Erythroblast (primary cell): Measurements from ENCODE around the gene APRT.
"Not testable (repeated sequence)": the region's sequence is repeated elsewhere in the genome, so short reads cannot be mapped to it uniquely, and the experiment has no call there.

ENCODE experiments used
- DNase-seq, 2 experiments: peaks; one replicate each; lab custom pipeline; 2025; lab: John Stamatoyannopoulos, UW
- GATA1 ChIP-seq: IDR thresholded peaks from 2 replicates; pipeline ENCODE4 v1.6.1; 2011; ENCODE audit warnings: low read depth, mild to moderate bottlenecking, control low read depth, low read length, moderate library complexity
- POLR2A ChIP-seq: IDR thresholded peaks from 2 replicates; pipeline ENCODE4 v1.6.1; 2011; ENCODE audit warnings: mild to moderate bottlenecking, low read length

Gene APRT

DNA sequence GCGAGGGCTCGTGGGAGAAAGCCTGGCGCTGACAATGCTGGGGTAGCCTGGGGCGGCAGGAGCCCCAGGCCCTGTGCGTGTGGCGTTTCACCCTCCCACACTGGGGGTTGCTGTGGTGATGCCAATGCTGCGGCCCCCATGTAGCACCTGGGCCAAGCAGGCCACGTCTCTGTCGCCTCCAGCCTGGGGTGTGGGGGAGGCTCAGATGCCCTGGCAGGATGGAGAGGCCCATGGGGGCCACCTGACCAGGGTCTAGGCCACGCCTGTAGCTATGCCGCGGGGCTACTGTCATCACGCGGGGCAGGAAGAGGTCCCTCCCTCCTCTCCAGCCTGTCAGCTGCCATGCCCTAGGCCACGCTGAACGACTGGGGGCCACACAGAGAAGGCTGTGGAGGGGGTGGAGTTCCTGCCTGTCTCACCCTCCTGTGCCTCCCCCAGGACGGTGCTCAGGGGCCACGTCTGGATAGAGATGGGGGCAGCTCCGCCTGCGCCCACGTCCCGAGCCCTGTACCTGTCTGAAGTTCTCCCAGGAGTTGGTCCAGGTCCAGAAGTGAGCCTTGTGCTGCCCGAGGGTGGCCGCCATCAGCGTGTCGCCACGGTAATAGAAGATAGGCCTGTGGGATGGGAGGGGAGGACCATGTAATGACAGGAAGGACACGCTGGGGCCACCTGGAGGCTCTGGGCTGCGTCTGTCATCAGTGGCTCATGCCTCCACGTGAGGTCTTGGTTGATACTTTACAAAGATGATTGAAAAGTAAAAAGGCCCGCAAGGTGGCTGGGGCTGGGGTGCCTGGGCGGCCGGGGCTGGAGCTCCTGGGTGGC lies 12.7 kb upstream of the APRT start:
- DNase-seq: no peak
- TF ChIP-seq POLR2A (no peak), GATA1 (no peak)

DNA sequence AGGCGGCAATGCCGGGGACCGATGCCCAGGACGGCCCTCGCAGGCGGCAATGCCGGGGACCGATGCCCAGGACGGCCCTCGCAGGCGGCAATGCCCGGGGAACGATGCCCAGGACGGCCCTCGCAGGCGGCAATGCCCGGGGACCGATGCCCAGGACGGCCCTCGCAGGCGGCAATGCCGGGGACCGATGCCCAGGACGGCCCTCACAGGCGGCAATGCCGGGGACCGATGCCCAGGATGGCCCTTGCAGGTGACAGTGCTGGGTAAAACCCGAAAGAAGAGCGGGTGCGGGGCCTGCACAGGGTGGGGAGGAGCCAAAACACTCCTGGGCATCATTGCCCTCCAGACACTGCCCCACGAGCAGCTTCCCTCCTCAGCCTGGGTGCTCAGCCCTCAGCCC lies 11.9 kb upstream of the APRT start:
- DNase-seq: not testable (repeated sequence)

DNA sequence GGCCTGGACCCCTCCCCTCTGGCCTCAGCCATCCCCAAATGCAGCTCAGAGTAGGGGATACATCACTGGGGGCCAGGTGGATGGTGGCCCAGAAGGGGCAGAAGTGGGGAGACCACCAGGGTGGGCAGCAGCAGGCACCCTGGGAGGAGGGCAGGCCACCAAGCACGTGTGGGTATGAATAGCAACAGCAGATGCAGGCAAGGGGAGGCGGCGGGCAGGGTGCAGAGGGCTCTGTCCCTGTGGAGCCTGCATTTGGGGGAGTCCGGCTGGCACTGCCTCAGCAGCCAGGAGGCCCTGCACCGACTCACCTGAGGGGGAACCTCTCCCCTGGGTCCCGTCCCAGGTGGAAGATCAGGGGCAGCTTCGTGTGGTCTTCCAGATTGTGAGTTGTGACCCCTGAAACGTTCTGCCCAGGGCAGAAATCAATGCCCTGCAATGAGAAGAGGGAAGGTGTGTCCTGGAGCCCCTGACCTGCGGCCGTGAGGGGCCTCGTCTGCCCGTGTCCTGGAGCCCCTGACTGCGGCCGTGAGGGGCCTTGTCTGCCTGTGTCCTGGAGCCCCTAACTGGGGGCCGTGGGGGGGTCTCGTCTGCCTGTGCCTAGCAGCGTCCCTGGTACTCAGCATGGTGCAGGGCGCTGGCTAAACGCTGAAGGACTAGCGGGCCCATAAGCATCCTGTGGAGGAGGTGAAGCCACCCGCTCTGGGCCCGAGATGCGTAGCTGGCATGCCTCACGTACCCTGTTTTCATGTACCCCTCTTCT lies 10.7 kb upstream of the APRT start:
- DNase-seq: no peak
- TF ChIP-seq POLR2A: no peak
- TF ChIP-seq GATA1: no peak

DNA sequence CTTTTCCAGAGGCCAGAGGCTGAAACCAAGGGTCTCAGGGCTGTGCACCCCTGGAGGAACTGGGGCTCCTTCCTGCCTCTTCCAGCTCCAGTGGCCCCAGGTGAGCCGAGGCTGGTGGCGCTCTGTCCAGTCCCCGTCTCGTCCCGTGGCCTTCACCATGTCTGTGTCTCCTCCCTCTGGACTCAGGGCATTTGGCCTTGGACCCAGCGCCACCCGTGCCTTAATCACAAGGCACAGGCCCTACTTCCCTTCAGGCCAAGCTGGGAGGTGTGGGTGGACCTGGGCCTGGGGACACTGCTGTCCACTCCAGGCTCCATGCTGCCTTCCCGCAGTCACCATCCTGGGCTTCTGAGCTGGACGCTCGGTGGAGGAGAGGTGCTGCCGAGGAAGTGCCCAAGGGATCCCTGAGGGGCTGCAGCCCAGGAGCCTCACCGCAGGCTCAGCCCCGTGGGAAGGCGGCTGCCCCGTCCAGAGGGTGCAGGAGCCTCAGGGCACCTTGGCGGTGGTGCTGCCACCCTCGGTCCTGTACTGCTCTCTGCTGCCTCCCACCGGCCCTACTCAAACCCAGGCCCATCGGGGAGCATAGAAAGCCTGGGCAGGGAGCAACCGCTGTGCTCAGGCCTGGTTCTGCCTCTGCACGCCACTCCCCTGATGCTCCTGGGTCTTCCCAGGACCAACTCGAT lies 9.6 kb upstream of the APRT start:
- no peak for TF ChIP-seq POLR2A
- no peak for TF ChIP-seq GATA1
- DNase-seq: no peak

DNA sequence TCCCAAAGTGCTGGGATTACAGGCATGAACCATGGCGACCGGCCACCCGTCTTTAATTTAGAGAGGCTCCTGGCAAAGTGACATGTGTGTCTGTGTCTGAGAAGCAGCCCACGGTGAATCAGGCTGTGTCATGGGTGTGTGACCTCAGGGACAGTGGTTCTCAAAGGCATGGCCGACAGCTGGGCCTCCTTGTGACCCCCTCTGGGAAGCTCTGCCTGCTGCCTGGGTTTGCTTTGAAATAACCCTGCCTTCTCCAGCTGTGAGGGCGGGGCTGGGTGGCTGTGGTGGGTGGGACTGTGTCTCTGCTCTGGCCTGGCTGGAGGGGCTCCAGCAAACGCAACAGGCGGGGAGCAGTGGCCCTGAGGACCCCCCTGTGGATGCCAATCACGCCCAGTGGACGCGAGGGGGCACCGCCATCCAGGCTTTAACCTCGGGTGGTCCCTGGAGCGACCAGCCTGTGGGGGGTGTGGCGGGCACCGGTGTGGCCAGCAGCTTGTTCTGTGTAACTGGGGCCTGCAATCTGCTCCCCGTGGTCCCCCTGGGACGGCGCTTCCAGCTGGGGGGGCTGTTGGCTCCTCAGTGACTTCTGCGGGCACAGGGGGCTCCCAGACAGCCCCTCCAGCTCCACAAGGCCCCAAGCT lies 8.8 kb upstream of the APRT start:
- TF ChIP-seq GATA1 (no peak), POLR2A (no peak)

DNA sequence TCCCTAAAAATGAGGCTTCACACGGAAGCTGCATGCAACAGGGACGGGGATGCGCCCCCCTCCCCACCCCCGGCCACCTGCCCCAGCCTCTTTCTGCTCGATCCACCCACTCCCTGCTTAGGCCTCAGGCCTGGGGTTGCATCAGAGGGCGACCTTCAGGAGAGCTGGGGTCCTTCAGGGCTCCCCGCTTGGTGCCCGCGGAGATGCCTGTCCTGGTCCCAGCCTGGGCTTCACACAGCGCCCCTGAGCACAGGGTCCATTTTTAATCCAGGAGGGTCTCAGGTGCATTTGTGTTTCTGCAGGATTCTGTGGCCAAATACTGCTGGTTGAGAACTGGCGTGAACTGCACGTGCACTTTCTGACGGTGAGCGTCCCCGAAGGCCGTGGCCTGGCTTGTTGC lies 7.4 kb upstream of the APRT start:
- DNase-seq: no peak
- TF ChIP-seq GATA1 (no peak), POLR2A (no peak)

More for the DNA sequence above, 8.8 kb upstream of the APRT start:
- no peak for DNase-seq

DNA sequence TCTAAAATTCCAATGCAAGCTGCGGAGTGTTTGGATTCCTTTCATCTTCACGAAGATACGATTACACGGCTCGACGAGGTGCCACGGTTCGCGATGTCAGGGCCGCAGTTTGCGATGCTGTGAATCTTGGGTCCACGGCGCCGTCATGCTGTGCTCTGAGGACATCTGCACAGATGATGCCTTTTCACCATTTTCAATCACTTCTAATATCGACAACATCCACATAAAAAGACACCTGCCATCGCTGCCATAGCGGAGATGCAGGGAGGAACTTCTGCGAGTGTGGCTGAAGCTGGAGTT lies 6.8 kb upstream of the APRT start:
- DNase-seq: no peak
- TF ChIP-seq GATA1: no peak
- TF ChIP-seq POLR2A: no peak

DNA sequence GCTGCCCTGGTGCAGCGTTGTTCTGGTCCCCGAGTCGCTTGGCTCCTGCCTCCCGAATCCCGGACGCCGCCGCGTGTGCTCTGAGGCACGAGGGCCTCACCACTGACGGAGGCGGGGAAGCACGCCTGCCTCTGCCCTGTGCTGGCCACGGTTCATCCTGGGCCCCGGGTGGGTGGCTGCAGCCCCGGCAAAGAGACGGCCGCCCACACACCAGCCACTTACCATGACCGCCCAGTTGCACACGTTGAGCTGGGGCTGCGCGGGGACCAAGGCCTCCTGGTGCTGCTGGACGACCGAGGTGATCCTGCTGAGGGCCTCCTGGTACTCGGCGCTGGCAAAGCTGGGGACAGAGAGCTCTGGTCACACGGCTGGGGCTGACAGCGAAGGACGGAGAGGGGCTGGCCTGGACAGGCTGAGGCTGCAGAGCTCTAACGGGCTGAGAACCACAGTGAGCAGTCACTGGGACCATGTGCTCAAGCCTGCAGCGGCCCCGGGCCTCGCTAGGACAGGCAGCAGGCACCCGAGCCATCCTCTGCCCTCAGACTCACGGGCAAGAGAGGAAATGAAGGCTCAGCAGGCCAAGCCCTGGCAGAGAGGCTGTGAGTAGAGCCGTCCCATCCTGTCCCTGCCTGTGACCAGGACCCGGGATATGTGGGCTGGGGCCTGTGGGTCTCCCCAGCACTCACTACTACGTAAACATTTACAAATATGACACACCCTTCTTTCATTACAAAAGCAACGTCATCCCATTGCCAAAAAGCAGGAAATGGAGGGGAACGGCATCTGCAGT lies 6.3 kb upstream of the APRT start:
- no peak for DNase-seq
- TF ChIP-seq GATA1: no peak
- no peak for TF ChIP-seq POLR2A

DNA sequence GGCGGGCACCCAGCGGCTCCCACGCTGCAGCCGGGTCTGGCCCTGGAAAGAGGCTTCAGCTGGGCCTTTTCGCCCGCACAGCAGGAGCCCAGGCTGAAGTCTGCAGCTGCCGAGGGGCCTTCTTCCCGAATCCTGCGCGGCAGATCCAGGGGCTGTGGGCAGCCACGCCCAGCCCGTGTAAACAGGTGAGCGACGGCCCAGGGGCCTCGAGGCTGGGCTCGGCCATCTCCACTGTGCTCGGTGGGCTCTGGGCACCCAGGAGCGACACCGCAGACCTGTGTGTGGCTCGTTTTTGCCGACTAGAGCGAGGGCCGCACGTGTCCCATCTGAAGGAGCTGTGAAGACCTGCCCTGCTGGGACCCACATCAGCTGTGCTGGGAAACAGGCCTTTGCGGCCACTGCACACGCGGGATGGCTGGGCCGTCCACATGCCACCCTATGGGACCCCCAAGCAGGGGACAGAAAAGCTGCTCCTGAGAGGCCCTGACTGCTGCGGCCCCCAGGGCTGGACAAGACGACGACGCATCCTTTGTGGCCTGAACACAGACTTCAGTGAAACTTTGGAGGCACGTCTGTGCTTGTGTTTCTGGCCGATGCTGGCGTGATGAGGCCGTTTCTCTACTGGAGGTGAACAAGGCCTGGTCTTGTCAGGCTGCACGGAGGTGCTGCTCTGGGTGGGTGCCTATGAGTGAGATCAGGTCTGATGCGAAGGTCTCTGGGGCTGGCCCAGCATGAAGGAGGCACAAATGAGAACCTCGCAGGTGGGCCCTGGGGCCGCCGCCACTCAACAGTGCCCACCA lies 5.2 kb upstream of the APRT start:
- TF ChIP-seq POLR2A (no peak), GATA1 (no peak)
- no peak for DNase-seq

DNA sequence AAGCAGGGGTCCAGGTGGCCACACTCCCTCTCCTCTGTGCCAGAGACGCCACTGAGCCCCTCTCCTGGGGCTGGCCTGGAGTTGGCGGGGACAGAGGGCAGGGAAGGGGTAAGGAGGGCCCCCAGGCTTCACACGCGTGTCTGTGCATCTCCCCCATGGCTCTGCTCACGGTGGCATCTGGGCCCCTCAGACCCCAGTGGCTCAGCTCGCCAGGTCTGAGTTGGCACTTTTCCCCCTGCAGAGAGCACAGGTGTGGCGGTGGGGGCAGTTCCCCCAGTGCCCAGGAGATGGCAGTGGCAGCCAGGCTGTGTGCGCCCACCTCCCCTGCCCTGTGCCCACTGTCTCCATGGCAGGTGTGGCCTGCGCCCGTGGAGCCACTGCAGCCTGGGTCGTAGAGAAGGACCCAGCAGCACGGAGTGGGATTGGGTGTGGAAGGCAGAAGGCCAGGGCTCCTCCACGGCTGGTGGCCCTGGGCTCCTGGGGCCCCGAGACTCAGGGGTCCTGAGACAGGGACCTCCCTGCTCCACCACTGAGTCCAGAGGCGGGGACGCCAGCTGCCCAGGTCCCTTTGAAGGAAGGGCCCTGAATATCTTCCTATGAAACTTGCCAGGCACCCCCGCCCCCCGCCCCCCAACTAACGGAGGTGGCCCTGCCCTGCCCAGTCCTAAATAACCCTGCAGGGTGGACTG lies 4.3 kb upstream of the APRT start:
- TF ChIP-seq GATA1: no peak
- no peak for TF ChIP-seq POLR2A
- peak; percentile 21 to 59 for DNase-seq

DNA sequence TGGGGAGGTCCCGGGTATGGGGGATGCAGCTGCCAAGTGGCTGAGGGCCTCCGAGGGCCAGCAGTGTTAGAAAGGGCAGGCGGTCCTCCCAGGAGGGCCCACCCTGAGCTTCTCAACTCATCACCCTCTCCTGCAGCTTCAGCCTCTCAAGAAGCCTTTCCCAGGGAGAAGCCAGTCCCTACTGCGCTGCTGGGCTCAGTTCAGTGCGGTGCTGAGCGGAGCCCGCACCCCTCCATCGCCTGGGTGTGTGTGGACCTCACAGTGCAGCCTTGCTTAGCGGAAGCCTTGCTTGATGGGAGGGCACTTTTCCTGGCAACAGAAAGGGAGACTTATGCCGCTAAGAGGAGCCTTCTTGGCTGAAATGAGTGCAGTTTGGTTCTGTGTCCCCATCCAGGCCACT lies 3.5 kb upstream of the APRT start:
- no peak for DNase-seq
- TF ChIP-seq POLR2A: no peak
- TF ChIP-seq GATA1: no peak

DNA sequence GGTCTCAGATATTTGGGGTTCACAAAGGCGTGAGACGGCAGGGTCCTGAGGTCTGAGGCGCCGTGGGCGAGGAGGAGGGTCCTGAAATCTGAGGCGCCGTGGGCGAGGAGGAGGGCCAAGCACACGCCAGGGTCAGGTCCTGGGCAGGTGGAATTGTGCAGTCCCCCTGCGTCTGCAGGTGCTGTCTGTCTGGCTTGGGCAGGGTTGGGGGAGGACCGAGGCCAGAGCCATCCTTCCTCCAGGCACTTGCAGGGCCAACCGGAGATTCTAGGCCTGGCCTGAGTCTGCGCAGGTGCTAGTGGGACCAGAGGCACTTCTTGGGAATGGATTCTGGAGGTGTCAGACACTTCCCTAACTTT lies 2.4 kb upstream of the APRT start:
- TF ChIP-seq GATA1: no peak
- no peak for TF ChIP-seq POLR2A
- no peak for DNase-seq
